ENCODE results near the gene SLC38A10. TPM values are rescaled to one million over a fixed set of nuclear protein-coding genes. Genes with fewer than 3 reads are reported as not detected.
A peak's percentile ranks its signal among the peaks of the same experiment; 100 is the strongest.

The SLC38A10 gene
- total and polyA plus RNA-seq, 10 of the 15 experiments (the other 5 are each of a cell fraction or from before 2014, with no cell fraction given): 0.52 to 67.9 (median 22.1) TPM

DNA sequence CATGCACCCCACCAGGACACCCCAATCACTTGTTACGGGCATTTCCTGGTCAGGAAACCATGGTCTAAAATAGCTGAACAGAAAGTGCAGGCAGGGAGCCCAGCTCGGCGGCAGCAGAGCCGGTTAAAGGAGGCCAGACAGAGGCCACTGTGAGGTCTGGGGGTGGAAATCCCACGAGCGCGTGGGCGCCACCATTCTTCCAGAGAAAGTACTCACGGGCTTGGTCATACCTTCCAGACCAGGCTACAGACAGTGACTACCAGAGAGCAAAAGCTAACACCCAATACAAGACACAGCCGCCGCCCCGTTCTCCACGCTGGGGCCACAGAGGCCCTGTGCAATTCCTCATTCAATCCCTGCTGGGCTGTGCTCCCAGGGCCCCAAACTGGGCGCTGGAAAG, 84.2 kb downstream of the SLC38A10 start:
- in situ Hi-C loops (cut with MboI): no loop called here
- H3K36me3 ChIP-seq (ENCODE audit: control insufficient read depth in 2 of 2, insufficient read depth in 2 of 2, low read length in 1 of 2): peaks cover 0 to 12% of the 10 kb centered on the region in 2 experiments; a peak in 2 of 4 replicates
- WGBS (ENCODE audit: insufficient coverage, insufficient replicate concordance, low lambda C conversion rate, missing lambda C conversion rate): 59% methylated on average over 14 of the region's 14 CpGs
- ChIA-PET CTCF (interaction anchor here (0.6 kb wide), 1 partner anchor 11 kb away, joined by 4 read pairs; no protein-coding TSS in a partner anchor), POLR2A (no interaction called here), RAD21 (ENCODE audit: unreplicated experiment) (no interaction called here), SMC1A (ENCODE audit: uncharacterized antibody, unreplicated experiment) (no interaction called here)
- no peaks in the 10 kb centered on the region for H3K9me3 ChIP-seq (replicated peaks; ENCODE audit: control insufficient read depth, insufficient read depth, low read length)
- H3K9ac ChIP-seq (ENCODE audit: control insufficient read depth, insufficient read depth, low read length): no peak overlapping the region
- H3K79me2 ChIP-seq (ENCODE audit: control insufficient read depth, insufficient read depth, low read length): no peaks in the 10 kb centered on the region
- H3K27ac ChIP-seq (ENCODE audit: control insufficient read depth, insufficient read depth): no peak overlapping the region
- intact Hi-C loops (cut with micrococcal nuclease; ENCODE audit: unreplicated experiment): no loop called here
- FAIRE-seq: no peak
- TF ChIP-seq KLF5 (IDR thresholded peaks at IDR 0.05; ENCODE audit: partially characterized antibody) (no peak), EGR1 (IDR thresholded peaks at IDR 0.05; ENCODE audit: borderline replicate concordance in 1 of 2, low read depth in 2 of 2, low read length in 2 of 2) (peak in 1 of 2 experiments; percentile 55; a peak in 1 of 3 replicates)
- TF ChIP-seq, protein P1, sequence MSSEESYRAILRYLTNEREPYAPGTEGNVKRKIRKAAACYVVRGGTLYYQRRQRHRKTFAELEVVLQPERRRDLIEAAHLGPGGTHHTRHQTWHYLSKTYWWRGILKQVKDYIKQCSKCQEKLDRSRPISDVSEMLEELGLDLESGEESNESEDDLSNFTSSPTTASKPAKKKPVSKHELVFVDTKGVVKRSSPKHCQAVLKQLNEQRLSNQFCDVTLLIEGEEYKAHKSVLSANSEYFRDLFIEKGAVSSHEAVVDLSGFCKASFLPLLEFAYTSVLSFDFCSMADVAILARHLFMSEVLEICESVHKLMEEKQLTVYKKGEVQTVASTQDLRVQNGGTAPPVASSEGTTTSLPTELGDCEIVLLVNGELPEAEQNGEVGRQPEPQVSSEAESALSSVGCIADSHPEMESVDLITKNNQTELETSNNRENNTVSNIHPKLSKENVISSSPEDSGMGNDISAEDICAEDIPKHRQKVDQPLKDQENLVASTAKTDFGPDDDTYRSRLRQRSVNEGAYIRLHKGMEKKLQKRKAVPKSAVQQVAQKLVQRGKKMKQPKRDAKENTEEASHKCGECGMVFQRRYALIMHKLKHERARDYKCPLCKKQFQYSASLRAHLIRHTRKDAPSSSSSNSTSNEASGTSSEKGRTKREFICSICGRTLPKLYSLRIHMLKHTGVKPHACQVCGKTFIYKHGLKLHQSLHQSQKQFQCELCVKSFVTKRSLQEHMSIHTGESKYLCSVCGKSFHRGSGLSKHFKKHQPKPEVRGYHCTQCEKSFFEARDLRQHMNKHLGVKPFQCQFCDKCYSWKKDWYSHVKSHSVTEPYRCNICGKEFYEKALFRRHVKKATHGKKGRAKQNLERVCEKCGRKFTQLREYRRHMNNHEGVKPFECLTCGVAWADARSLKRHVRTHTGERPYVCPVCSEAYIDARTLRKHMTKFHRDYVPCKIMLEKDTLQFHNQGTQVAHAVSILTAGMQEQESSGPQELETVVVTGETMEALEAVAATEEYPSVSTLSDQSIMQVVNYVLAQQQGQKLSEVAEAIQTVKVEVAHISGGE (CRISPR knock-in tag; IDR thresholded peaks at IDR 0.05): no peak
- DNase-seq (ENCODE audit: low read depth, low spot score): no peak
- H4K20me1 ChIP-seq (ENCODE audit: control insufficient read depth, insufficient read depth): no peaks in the 10 kb centered on the region
- no peak overlapping the region for H2AFZ ChIP-seq (ENCODE audit: control insufficient read depth, low read depth, low read length)
- H3K4me1 ChIP-seq (ENCODE audit: control insufficient read depth, insufficient read depth, low read length): no peaks in the 10 kb centered on the region
- ATAC-seq: no peak
- H3K27me3 ChIP-seq (replicated peaks in 1 of 2; ENCODE audit: control insufficient read depth in 2 of 2, insufficient read depth in 2 of 2, low read length in 1 of 2): no peaks in the 10 kb centered on the region
- no peak overlapping the region for H3K4me2 ChIP-seq (ENCODE audit: control insufficient read depth, insufficient read depth)
- BruUV-seq (replicated peaks): no TSS peak
- no peak overlapping the region for H3K4me3 ChIP-seq

DNA sequence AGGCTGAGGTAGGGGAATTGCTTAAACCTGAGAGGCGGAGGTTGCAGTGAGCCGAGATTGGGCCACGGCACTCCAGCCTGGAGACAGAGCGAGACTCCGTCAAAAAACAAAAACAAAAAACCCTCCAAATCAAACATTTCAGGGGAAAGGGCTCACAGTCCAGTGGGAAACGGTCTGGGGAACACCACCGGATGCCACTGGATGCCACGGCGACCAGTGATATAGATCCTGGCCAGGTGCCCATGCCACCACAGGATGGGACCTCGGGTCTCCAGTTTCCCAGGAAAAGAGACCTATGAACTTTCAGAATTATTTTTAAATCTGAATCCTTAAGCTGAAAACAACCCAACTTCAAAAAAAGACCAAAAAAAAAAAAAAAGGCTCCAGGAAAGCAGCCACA, 84.6 kb downstream of the SLC38A10 start:
- no peak overlapping the region for H3K9ac ChIP-seq (ENCODE audit: control insufficient read depth, insufficient read depth, low read length)
- no peaks in the 10 kb centered on the region for H3K4me1 ChIP-seq (ENCODE audit: control insufficient read depth, insufficient read depth, low read length)
- in situ Hi-C loops (cut with MboI): no loop called here
- no peak overlapping the region for H3K4me3 ChIP-seq
- SMC1A ChIA-PET (ENCODE audit: uncharacterized antibody, unreplicated experiment): no interaction called here
- H3K27ac ChIP-seq (ENCODE audit: control insufficient read depth, insufficient read depth): no peak overlapping the region
- no TSS peak for BruUV-seq (replicated peaks)
- no peak for FAIRE-seq
- POLR2A ChIA-PET: no interaction called here
- H3K9me3 ChIP-seq (replicated peaks; ENCODE audit: control insufficient read depth, insufficient read depth, low read length): no peaks in the 10 kb centered on the region
- CTCF ChIA-PET: no interaction called here
- DNase-seq (ENCODE audit: low read depth, low spot score): no peak
- H4K20me1 ChIP-seq (ENCODE audit: control insufficient read depth, insufficient read depth): no peaks in the 10 kb centered on the region
- RAD21 ChIA-PET (ENCODE audit: unreplicated experiment): no interaction called here
- no peaks in the 10 kb centered on the region for H3K79me2 ChIP-seq (ENCODE audit: control insufficient read depth, insufficient read depth, low read length)
- intact Hi-C loops (cut with micrococcal nuclease; ENCODE audit: unreplicated experiment): no loop called here
- H2AFZ ChIP-seq (ENCODE audit: control insufficient read depth, low read depth, low read length): no peak overlapping the region
- peaks cover 0 to 12% of the 10 kb centered on the region in 2 experiments; a peak in 2 of 4 replicates for H3K36me3 ChIP-seq (ENCODE audit: control insufficient read depth in 2 of 2, insufficient read depth in 2 of 2, low read length in 1 of 2)
- no peak for ATAC-seq
- H3K27me3 ChIP-seq (replicated peaks in 1 of 2; ENCODE audit: control insufficient read depth in 2 of 2, insufficient read depth in 2 of 2, low read length in 1 of 2): no peaks in the 10 kb centered on the region
- 89% methylated on average over 10 of the region's 10 CpGs for WGBS (ENCODE audit: insufficient coverage, insufficient replicate concordance, low lambda C conversion rate, missing lambda C conversion rate)
- no peak overlapping the region for H3K4me2 ChIP-seq (ENCODE audit: control insufficient read depth, insufficient read depth)
- TF ChIP-seq, protein P2, sequence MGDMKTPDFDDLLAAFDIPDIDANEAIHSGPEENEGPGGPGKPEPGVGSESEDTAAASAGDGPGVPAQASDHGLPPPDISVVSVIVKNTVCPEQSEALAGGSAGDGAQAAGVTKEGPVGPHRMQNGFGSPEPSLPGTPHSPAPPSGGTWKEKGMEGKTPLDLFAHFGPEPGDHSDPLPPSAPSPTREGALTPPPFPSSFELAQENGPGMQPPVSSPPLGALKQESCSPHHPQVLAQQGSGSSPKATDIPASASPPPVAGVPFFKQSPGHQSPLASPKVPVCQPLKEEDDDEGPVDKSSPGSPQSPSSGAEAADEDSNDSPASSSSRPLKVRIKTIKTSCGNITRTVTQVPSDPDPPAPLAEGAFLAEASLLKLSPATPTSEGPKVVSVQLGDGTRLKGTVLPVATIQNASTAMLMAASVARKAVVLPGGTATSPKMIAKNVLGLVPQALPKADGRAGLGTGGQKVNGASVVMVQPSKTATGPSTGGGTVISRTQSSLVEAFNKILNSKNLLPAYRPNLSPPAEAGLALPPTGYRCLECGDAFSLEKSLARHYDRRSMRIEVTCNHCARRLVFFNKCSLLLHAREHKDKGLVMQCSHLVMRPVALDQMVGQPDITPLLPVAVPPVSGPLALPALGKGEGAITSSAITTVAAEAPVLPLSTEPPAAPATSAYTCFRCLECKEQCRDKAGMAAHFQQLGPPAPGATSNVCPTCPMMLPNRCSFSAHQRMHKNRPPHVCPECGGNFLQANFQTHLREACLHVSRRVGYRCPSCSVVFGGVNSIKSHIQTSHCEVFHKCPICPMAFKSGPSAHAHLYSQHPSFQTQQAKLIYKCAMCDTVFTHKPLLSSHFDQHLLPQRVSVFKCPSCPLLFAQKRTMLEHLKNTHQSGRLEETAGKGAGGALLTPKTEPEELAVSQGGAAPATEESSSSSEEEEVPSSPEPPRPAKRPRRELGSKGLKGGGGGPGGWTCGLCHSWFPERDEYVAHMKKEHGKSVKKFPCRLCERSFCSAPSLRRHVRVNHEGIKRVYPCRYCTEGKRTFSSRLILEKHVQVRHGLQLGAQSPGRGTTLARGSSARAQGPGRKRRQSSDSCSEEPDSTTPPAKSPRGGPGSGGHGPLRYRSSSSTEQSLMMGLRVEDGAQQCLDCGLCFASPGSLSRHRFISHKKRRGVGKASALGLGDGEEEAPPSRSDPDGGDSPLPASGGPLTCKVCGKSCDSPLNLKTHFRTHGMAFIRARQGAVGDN (IDR thresholded peaks at IDR 0.05): no peak
- TF ChIP-seq SREBF1 (IDR thresholded peaks at IDR 0.05; ENCODE audit: low read length): no peak
- TF ChIP-seq, protein P3, sequence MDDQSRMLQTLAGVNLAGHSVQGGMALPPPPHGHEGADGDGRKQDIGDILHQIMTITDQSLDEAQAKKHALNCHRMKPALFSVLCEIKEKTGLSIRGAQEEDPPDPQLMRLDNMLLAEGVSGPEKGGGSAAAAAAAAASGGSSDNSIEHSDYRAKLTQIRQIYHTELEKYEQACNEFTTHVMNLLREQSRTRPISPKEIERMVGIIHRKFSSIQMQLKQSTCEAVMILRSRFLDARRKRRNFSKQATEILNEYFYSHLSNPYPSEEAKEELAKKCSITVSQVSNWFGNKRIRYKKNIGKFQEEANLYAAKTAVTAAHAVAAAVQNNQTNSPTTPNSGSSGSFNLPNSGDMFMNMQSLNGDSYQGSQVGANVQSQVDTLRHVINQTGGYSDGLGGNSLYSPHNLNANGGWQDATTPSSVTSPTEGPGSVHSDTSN (IDR thresholded peaks at IDR 0.05; ENCODE audit: insufficient replicate concordance, low read depth, low read length): no peak
- TF ChIP-seq PAX5 (IDR thresholded peaks at IDR 0.05; ENCODE audit: borderline replicate concordance, low read depth, low read length): no peak
- TF ChIP-seq ZNF207 (IDR thresholded peaks at IDR 0.05; ENCODE audit: borderline replicate concordance): no peak
